Measurements from ENCODE around the gene TNS1. TPM values are rescaled to one million over a fixed set of nuclear protein-coding genes. Genes with fewer than 3 reads are reported as not detected.
A peak's percentile ranks its signal among the peaks of the same experiment; 100 is the strongest.

The TNS1 gene
- total RNA-seq, 1 donor from 2014 or later: 1,334 TPM

GRCh38 chr2:217918308-217919024 lies 84.3 kb downstream of the TNS1 start:
- peak overlapping the region in 1 of 2 donors; percentile 50 for H3K4me3 ChIP-seq
- H3K4me1 ChIP-seq: peaks cover 52 to 95% of the 10 kb centered on the region in 2 donors
- H3K27ac ChIP-seq: peak overlapping the region; percentile 98 to 100
- TF ChIP-seq CTCF (IDR thresholded peaks at IDR 0.05): peak in 2 of 3 experiments; percentile 21 to 34
- peaks cover 41 to 49% of the 10 kb centered on the region in 2 donors for H3K36me3 ChIP-seq
- intact Hi-C loops (cut with DNase I): loop anchor here (1.0 kb wide), 1 partner anchor 16 kb away; no protein-coding TSS in a partner anchor
- no peak for DNase-seq (ENCODE audit: low spot score in 2 of 2)
- H3K9me3 ChIP-seq: no peaks in the 10 kb centered on the region
- H3K27me3 ChIP-seq: no peaks in the 10 kb centered on the region

GRCh38 chr2:217916504-217917254 lies 86.1 kb downstream of the TNS1 start:
- Histone ChIP-seq H3K9me3 (no peaks in the 10 kb centered on the region), H3K4me3 (peak overlapping the region in 1 of 2 donors; percentile 20), H3K4me1 (peaks cover 57 to 96% of the 10 kb centered on the region in 2 donors), H3K27me3 (no peaks in the 10 kb centered on the region), H3K36me3 (peaks cover 41 to 49% of the 10 kb centered on the region in 2 donors), H3K27ac (peak overlapping the region; percentile 98 to 100)
- no peak for TF ChIP-seq CTCF (IDR thresholded peaks at IDR 0.05)
- DNase-seq (ENCODE audit: low spot score in 2 of 2): peak in 1 of 2 donors; percentile 91
- intact Hi-C loops (cut with DNase I): no loop called here

GRCh38 chr2:217915706-217916105 lies 87.1 kb downstream of the TNS1 start:
- Histone ChIP-seq H3K27ac (peak overlapping the region; percentile 98 to 100), H3K9me3 (no peaks in the 10 kb centered on the region), H3K36me3 (peaks cover 41 to 58% of the 10 kb centered on the region in 2 donors), H3K4me3 (peak overlapping the region in 1 of 2 donors; percentile 10), H3K27me3 (no peaks in the 10 kb centered on the region), H3K4me1 (peaks cover 63 to 99% of the 10 kb centered on the region in 2 donors)
- DNase-seq (ENCODE audit: low spot score in 2 of 2): peak in 1 of 2 donors; percentile 88
- intact Hi-C loops (cut with DNase I): no loop called here
- no peak for TF ChIP-seq CTCF (IDR thresholded peaks at IDR 0.05)

- Histone ChIP-seq H3K27me3 (no peaks in the 10 kb centered on the region), H3K4me1 (peaks cover 71 to 99% of the 10 kb centered on the region in 2 donors), H3K27ac (peak overlapping the region; percentile 98 to 100), H3K9me3 (no peaks in the 10 kb centered on the region), H3K36me3 (peaks cover 41 to 58% of the 10 kb centered on the region in 2 donors), H3K4me3 (peak overlapping the region in 1 of 2 donors; percentile 10)
- intact Hi-C loops (cut with DNase I): no loop called here
- DNase-seq (ENCODE audit: low spot score in 2 of 2): no peak
- no peak for TF ChIP-seq CTCF (IDR thresholded peaks at IDR 0.05)
These were observed 87.9 kb downstream of the TNS1 start for GRCh38 chr2:217914878-217915277.

- peaks cover 35 to 52% of the 10 kb centered on the region in 2 donors for H3K36me3 ChIP-seq
- no peak for DNase-seq (ENCODE audit: low spot score in 2 of 2)
- H3K9me3 ChIP-seq: no peaks in the 10 kb centered on the region
- intact Hi-C loops (cut with DNase I): no loop called here
- no peaks in the 10 kb centered on the region for H3K27me3 ChIP-seq
- H3K27ac ChIP-seq: peak overlapping the region; percentile 98 to 100
- H3K4me1 ChIP-seq: peaks cover 72 to 99% of the 10 kb centered on the region in 2 donors
- peak overlapping the region in 1 of 2 donors; percentile 0 for H3K4me3 ChIP-seq
- TF ChIP-seq CTCF (IDR thresholded peaks at IDR 0.05): no peak
These were observed 88.7 kb downstream of the TNS1 start for GRCh38 chr2:217914078-217914477.

Data from ascending aorta (tissue), 2 donors.